ENCODE measurements around the gene ISG15. TPM values are rescaled to one million over a fixed set of nuclear protein-coding genes. Genes with fewer than 3 reads are reported as not detected.

Gene ISG15
- total and polyA plus RNA-seq, 2 of the 13 experiments (the other 11 are each of a cell fraction or from before 2014, with no cell fraction given), result 42.1 to 54.9 TPM

DNA sequence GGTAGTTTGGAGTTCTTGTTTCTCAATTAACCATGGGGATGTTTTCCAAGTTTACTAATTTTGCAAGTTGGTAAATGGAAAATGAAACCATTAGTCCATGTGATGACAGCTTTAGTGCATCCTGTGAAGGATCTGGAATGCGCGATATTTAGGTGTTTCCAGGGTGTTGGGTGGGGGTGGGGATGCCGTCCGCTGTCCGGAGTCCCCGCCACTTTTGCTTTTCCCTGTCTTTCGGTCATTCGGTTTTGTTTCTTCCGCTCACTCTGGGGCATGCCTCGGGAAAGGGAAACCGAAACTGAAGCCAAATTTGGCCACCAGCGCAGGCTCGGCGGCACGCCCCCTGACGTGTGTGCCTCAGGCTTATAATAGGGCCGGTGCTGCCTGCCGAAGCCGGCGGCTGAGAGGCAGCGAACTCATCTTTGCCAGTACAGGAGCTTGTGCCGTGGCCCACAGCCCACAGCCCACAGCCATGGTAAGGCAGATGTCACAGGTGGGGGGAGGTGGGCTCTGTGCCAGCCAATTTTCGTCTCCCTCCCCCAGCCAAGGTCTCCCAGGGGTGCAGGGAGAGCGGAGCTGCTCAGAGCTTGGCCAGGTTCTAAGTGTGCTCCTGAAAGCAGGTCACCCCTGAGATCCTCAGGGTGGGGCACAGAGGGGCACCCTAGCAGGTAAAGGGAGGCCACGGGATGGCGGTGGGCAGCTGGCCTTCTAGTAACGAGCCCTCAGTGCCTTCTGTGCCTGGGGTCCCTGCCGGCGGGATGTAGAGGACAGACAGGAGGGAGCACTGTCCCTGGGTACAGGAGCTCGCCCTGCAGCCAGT lies at the start of gene ISG15 (continued):
- TF ChIP-seq, protein P1, sequence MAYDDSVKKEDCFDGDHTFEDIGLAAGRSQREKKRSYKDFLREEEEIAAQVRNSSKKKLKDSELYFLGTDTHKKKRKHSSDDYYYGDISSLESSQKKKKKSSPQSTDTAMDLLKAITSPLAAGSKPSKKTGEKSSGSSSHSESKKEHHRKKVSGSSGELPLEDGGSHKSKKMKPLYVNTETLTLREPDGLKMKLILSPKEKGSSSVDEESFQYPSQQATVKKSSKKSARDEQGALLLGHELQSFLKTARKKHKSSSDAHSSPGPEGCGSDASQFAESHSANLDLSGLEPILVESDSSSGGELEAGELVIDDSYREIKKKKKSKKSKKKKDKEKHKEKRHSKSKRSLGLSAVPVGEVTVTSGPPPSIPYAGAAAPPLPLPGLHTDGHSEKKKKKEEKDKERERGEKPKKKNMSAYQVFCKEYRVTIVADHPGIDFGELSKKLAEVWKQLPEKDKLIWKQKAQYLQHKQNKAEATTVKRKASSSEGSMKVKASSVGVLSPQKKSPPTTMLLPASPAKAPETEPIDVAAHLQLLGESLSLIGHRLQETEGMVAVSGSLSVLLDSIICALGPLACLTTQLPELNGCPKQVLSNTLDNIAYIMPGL (CRISPR knock-in tag; IDR thresholded peaks at IDR 0.05; ENCODE audit: borderline replicate concordance in 1 of 2, low read depth in 1 of 2), result peak; percentile 5 to 43; a peak in 3 of 4 replicates
- TF ChIP-seq IRF2 (CRISPR knock-in tag; IDR thresholded peaks at IDR 0.05) (peak; percentile 100), TAF15 (IDR thresholded peaks at IDR 0.05; ENCODE audit: low read depth, low read length, poor library complexity, severe bottlenecking) (no peak), ZFY (CRISPR knock-in tag; IDR thresholded peaks at IDR 0.05) (0 out of 2 replicates have a peak, but pooled peaks have one; percentile 56), ESRRA (CRISPR knock-in tag; IDR thresholded peaks at IDR 0.05; ENCODE audit: low read depth) (peak; percentile 53; the same call in 1 of the 2 replicates), RFXANK (CRISPR knock-in tag; IDR thresholded peaks at IDR 0.05) (0 out of 2 replicates have a peak, but pooled peaks have one; percentile 42), PCBP1 (IDR thresholded peaks at IDR 0.05; ENCODE audit: borderline replicate concordance, low read depth, low read length) (0 out of 2 replicates have a peak, but pooled peaks have one; percentile 48), SOX13 (IDR thresholded peaks at IDR 0.05) (no peak), SOX13 (CRISPR knock-in tag; conservative IDR thresholded peaks at IDR 0.05 in 1 of 2, IDR thresholded peaks at IDR 0.05 in 1 of 2) (0 out of 4 replicates have a peak, but pooled peaks of 1 of the 2 experiments have one; percentile 17), ZNF143 (CRISPR knock-in tag; IDR thresholded peaks at IDR 0.05) (peak; percentile 18; the same call in 1 of the 2 replicates), PAWR (CRISPR knock-in tag; IDR thresholded peaks at IDR 0.05; ENCODE audit: borderline replicate concordance) (no peak), GATAD2A (CRISPR knock-in tag; IDR thresholded peaks at IDR 0.05) (peak; percentile 49; the same call in 1 of the 2 replicates), NRL (CRISPR knock-in tag; IDR thresholded peaks at IDR 0.05; ENCODE audit: borderline replicate concordance) (0 out of 2 replicates have a peak, but pooled peaks have one; percentile 29), MIXL1 (CRISPR knock-in tag; IDR thresholded peaks at IDR 0.05) (peak; percentile 65; the same call in 1 of the 2 replicates), ZNF292 (CRISPR knock-in tag; IDR thresholded peaks at IDR 0.05; ENCODE audit: borderline replicate concordance, low read depth) (0 out of 2 replicates have a peak, but pooled peaks have one; percentile 28), ZNF557 (CRISPR knock-in tag; IDR thresholded peaks at IDR 0.05) (no peak), ZMAT3 (CRISPR knock-in tag; conservative IDR thresholded peaks at IDR 0.05) (peak; percentile 53; the same call in 1 of the 2 replicates)
- TF ChIP-seq, protein P2, sequence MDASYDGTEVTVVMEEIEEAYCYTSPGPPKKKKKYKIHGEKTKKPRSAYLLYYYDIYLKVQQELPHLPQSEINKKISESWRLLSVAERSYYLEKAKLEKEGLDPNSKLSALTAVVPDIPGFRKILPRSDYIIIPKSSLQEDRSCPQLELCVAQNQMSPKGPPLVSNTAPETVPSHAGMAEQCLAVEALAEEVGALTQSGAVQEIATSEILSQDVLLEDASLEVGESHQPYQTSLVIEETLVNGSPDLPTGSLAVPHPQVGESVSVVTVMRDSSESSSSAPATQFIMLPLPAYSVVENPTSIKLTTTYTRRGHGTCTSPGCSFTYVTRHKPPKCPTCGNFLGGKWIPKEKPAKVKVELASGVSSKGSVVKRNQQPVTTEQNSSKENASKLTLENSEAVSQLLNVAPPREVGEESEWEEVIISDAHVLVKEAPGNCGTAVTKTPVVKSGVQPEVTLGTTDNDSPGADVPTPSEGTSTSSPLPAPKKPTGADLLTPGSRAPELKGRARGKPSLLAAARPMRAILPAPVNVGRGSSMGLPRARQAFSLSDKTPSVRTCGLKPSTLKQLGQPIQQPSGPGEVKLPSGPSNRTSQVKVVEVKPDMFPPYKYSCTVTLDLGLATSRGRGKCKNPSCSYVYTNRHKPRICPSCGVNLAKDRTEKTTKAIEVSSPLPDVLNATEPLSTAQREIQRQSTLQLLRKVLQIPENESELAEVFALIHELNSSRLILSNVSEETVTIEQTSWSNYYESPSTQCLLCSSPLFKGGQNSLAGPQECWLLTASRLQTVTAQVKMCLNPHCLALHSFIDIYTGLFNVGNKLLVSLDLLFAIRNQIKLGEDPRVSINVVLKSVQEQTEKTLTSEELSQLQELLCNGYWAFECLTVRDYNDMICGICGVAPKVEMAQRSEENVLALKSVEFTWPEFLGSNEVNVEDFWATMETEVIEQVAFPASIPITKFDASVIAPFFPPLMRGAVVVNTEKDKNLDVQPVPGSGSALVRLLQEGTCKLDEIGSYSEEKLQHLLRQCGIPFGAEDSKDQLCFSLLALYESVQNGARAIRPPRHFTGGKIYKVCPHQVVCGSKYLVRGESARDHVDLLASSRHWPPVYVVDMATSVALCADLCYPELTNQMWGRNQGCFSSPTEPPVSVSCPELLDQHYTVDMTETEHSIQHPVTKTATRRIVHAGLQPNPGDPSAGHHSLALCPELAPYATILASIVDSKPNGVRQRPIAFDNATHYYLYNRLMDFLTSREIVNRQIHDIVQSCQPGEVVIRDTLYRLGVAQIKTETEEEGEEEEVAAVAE (CRISPR knock-in tag; IDR thresholded peaks at IDR 0.05; ENCODE audit: borderline replicate concordance), result peak; percentile 37; the same call in 1 of the 2 replicates
- TF ChIP-seq, protein P3, sequence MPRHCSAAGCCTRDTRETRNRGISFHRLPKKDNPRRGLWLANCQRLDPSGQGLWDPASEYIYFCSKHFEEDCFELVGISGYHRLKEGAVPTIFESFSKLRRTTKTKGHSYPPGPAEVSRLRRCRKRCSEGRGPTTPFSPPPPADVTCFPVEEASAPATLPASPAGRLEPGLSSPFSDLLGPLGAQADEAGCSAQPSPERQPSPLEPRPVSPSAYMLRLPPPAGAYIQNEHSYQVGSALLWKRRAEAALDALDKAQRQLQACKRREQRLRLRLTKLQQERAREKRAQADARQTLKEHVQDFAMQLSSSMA (CRISPR knock-in tag; IDR thresholded peaks at IDR 0.05), result peak; percentile 76; the same call in 1 of the 2 replicates

All from HepG2 (cell line).